Brain microvascular endothelial cell (primary cell): ENCODE results near the gene DACT2.

ENCODE experiments used
- DNase-seq: peaks from one replicate; pipeline ENCODE4 v3.0.0-alpha.2; 2020
- H3K27ac ChIP-seq: fragments of 250-450 bp; sonication (Bioruptor Pico); 2 replicates; pipeline ENCODE4 v1.5.1; 2020; ENCODE audit warnings: mild to moderate bottlenecking, moderate library complexity
- H3K27me3 ChIP-seq: fragments of 250-450 bp; sonication (Bioruptor Pico); replicated peaks from 2 replicates; pipeline ENCODE4 v1.5.1; 2020; ENCODE audit warnings: mild to moderate bottlenecking
- H3K36me3 ChIP-seq: fragments of 250-450 bp; sonication (Bioruptor Pico); replicated peaks from 2 replicates; pipeline ENCODE4 v1.5.1; 2020; ENCODE audit warnings: mild to moderate bottlenecking
- H3K4me3 ChIP-seq: 2 replicates; pipeline ENCODE4 v1.5.1; 2011; ENCODE audit warnings: low read depth, mild to moderate bottlenecking, control low read depth, low read length, moderate library complexity
- CTCF ChIP-seq: IDR thresholded peaks from 2 replicates; pipeline ENCODE4 v1.5.1; 2011; ENCODE audit warnings: low read depth, mild to moderate bottlenecking, moderate library complexity, low read length, control low read depth, inconsistent platforms; ENCODE audit errors: missing control alignments
- in situ Hi-C: cut with HindIII; loops from 2 replicates; pipeline ENCODE4 v1.10.0; 2017; ENCODE audit warnings: low sequenced_read_pairs, low pct_ligation_motif_present

The DACT2 gene

GRCh38 chr6:168341280-168341900 is 21.8 kb upstream of the DACT2 start:
- TF ChIP-seq CTCF, result no peak
- no peaks in the 10 kb centered on the region for H3K27me3 ChIP-seq
- H3K4me3 ChIP-seq, result no peak overlapping the region
- no peak overlapping the region for H3K27ac ChIP-seq
- no peak for DNase-seq
- no peaks in the 10 kb centered on the region for H3K36me3 ChIP-seq
- in situ Hi-C loops, result no loop called here

DNA sequence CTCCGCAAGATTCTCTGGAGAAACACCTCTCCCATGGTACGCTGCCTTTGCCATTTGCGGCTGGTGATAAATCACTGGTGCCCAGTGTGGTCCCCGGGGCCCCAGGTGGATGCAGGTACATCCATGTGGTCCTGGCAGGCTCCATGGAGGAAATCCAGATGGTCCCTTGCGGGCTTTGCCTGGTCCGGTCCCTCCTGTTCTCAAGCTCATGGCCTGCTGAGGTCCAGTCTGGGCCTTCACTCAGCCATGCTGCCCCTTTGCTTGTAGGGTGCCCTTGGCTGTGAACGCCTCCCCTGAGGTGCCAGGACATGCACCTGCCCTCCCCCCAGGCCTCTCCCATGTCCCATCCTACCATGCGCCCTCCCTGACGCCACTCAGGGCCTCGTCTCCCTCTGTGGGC is 21.2 kb upstream of the DACT2 start:
- in situ Hi-C loops, result no loop called here
- Histone ChIP-seq H3K27ac (no peak overlapping the region), H3K4me3 (no peak overlapping the region), H3K27me3 (no peaks in the 10 kb centered on the region), H3K36me3 (no peaks in the 10 kb centered on the region)
- DNase-seq, result no peak
- no peak for TF ChIP-seq CTCF

GRCh38 chr6:168338777-168339176 is 19.2 kb upstream of the DACT2 start:
- no peak for DNase-seq
- Histone ChIP-seq H3K27me3 (no peaks in the 10 kb centered on the region), H3K27ac (no peak overlapping the region), H3K36me3 (no peaks in the 10 kb centered on the region), H3K4me3 (no peak overlapping the region)
- in situ Hi-C loops, result no loop called here
- no peak for TF ChIP-seq CTCF

GRCh38 chr6:168336967-168337366 is 17.4 kb upstream of the DACT2 start:
- Histone ChIP-seq H3K27me3 (no peaks in the 10 kb centered on the region), H3K27ac (no peak overlapping the region), H3K36me3 (no peaks in the 10 kb centered on the region), H3K4me3 (no peak overlapping the region)
- DNase-seq, result no peak
- in situ Hi-C loops, result no loop called here
- no peak for TF ChIP-seq CTCF

- Histone ChIP-seq H3K27me3 (no peaks in the 10 kb centered on the region), H3K4me3 (no peak overlapping the region), H3K27ac (no peak overlapping the region), H3K36me3 (no peaks in the 10 kb centered on the region)
- DNase-seq, result no peak
- TF ChIP-seq CTCF, result no peak
- in situ Hi-C loops, result no loop called here
Measured at GRCh38 chr6:168333989-168334388, 14.4 kb upstream of the DACT2 start.

GRCh38 chr6:168333491-168333890 is 13.9 kb upstream of the DACT2 start:
- Histone ChIP-seq H3K36me3 (no peaks in the 10 kb centered on the region), H3K4me3 (no peak overlapping the region), H3K27ac (no peak overlapping the region), H3K27me3 (no peaks in the 10 kb centered on the region)
- no peak for TF ChIP-seq CTCF
- no peak for DNase-seq
- in situ Hi-C loops, result no loop called here
